Endothelial cell of umbilical vein (primary cell): ENCODE data around the gene GPR160. TPM values are rescaled to one million over a fixed set of nuclear protein-coding genes. Genes with fewer than 3 reads are reported as not detected.

Source experiments
- BruUV-seq: library from RNA; stranded (reverse); fragments of 400-500 nt; replicated peaks from 2 replicates; lab custom pipeline; 2021; lab: Mats Ljungman, UMichigan
- CTCF ChIA-PET: fragments of 300-600, 350-600 bp; sonication (Branson Sonifier 250); formaldehyde crosslinking; loops from one replicate; lab custom pipeline; 2021; ENCODE audit warnings: antibody characterized with exemption, inconsistent platforms; lab: Charles Lee
- POLR2A ChIA-PET: fragments of 300-600, 350-600 bp; sonication (Branson Sonifier 250); formaldehyde crosslinking; loops from one replicate; lab custom pipeline; 2021; ENCODE audit warnings: antibody characterized with exemption, inconsistent platforms; lab: Charles Lee
- DNase-seq: peaks from one replicate; pipeline ENCODE4 v3.0.0-alpha.2; 2011; ENCODE audit warnings: low read depth, low spot score
- FAIRE-seq: peaks from 2 replicates; lab custom pipeline; 2011; peaks lifted over from hg19 to GRCh38; lab: Jason Lieb, UNC
- H2AFZ ChIP-seq: 2 replicates; pipeline ENCODE4 v1.6.0; 2012; ENCODE audit warnings: low read depth, low read length, control low read depth, inconsistent platforms
- H3K27ac ChIP-seq: 2 replicates; pipeline ENCODE4 v1.5.1; 2011; ENCODE audit warnings: low read depth, mild to moderate bottlenecking, control low read depth, low read length, moderate library complexity; ENCODE audit not compliant: insufficient read depth
- H3K27me3 ChIP-seq, 2 experiments: 2 replicates each; pipeline versions ENCODE4 v1.6.0 to v1.6.1; 2011; ENCODE audit warnings: low read length in 2 of 2, mixed read lengths in 1 of 2; ENCODE audit not compliant: control insufficient read depth in 2 of 2, insufficient read depth in 2 of 2
- H3K36me3 ChIP-seq, 2 experiments: 2 replicates in 1 of 2; 3 replicates in 1 of 2; pipeline ENCODE4 v1.5.1; 2011; ENCODE audit warnings: low read length in 2 of 2, mild to moderate bottlenecking in 1 of 2, moderate library complexity in 1 of 2; ENCODE audit not compliant: control insufficient read depth in 2 of 2, insufficient read depth in 2 of 2; ENCODE audit errors: extremely low read depth in 1 of 2
- H3K4me1 ChIP-seq: 3 replicates; pipeline ENCODE4 v1.5.1; 2011; ENCODE audit warnings: mild to moderate bottlenecking, low read length; ENCODE audit not compliant: control insufficient read depth, insufficient read depth; ENCODE audit errors: extremely low read depth
- H3K4me2 ChIP-seq: 2 replicates; pipeline ENCODE4 v1.6.1; 2011; ENCODE audit warnings: low read length, control low read depth, mixed read lengths; ENCODE audit not compliant: insufficient read depth
- H3K4me3 ChIP-seq, 3 experiments: fragments of 200-600 bp in 1 of 3; sonication (generic), shearing (Covaris generic) in 1 of 3; replicated peaks in 1 of 3; 2 replicates each; pipeline ENCODE4 v1.5.1; 2011 to 2016; ENCODE audit warnings: control low read depth in 3 of 3, low read length in 3 of 3, mild to moderate bottlenecking in 2 of 3, inconsistent platforms in 1 of 3, low read depth in 1 of 3, moderate library complexity in 1 of 3; ENCODE audit not compliant: insufficient read depth in 1 of 3
- H3K79me2 ChIP-seq: 2 replicates; pipeline ENCODE4 v1.6.0; 2012; ENCODE audit warnings: low read length, inconsistent platforms; ENCODE audit not compliant: control insufficient read depth, insufficient read depth
- H3K9ac ChIP-seq: replicated peaks from 2 replicates; pipeline ENCODE3; 2011; ENCODE audit warnings: low read length, control low read depth; ENCODE audit not compliant: insufficient read depth; ENCODE audit errors: extremely low read depth
- H3K9me1 ChIP-seq: replicated peaks from 3 replicates; pipeline ENCODE4 v1.6.0; 2011; ENCODE audit warnings: mild to moderate bottlenecking, low read length; ENCODE audit not compliant: control insufficient read depth, insufficient read depth; ENCODE audit errors: extremely low read depth
- H3K9me3 ChIP-seq: replicated peaks from 2 replicates; pipeline ENCODE4 v1.5.1; 2012; ENCODE audit warnings: low read length, inconsistent platforms; ENCODE audit not compliant: control insufficient read depth, insufficient read depth
- H4K20me1 ChIP-seq: replicated peaks from 2 replicates; pipeline ENCODE3; 2011; ENCODE audit warnings: mild to moderate bottlenecking, low read length; ENCODE audit not compliant: control insufficient read depth, insufficient read depth; ENCODE audit errors: extremely low read depth
- CTCF ChIP-seq, 2 donors: IDR thresholded peaks; 1 replicate in 1 of 2; 2 replicates in 1 of 2; pipeline ENCODE4 v1.5.1; 2011; ENCODE audit warnings: low read length in 2 of 2, mild to moderate bottlenecking in 2 of 2, moderate library complexity in 2 of 2, control low read depth in 1 of 2, inconsistent platforms in 1 of 2, low read depth in 1 of 2; ENCODE audit not compliant: insufficient read depth in 1 of 2; ENCODE audit errors: extremely low read depth in 1 of 2
- EZH2 ChIP-seq: IDR thresholded peaks from 2 replicates; pipeline ENCODE4 v1.6.1; 2012; ENCODE audit warnings: borderline replicate concordance, low read depth, mild to moderate bottlenecking, moderate library complexity, low read length, inconsistent platforms; ENCODE audit not compliant: severe bottlenecking
- FOS ChIP-seq: IDR thresholded peaks from 2 replicates; pipeline ENCODE4 v1.6.1; 2011; ENCODE audit warnings: mild to moderate bottlenecking, low read length, moderate library complexity, borderline replicate concordance; ENCODE audit not compliant: insufficient read depth
- GATA2 ChIP-seq: IDR thresholded peaks from 2 replicates; pipeline ENCODE4 v1.7.0; 2011; ENCODE audit warnings: low read depth, mild to moderate bottlenecking, moderate library complexity, mixed read lengths, low read length; ENCODE audit not compliant: insufficient read length, insufficient read depth
- JUN ChIP-seq: IDR thresholded peaks from 2 replicates; pipeline ENCODE4 v1.6.1; 2011; ENCODE audit warnings: borderline replicate concordance, low read depth; ENCODE audit not compliant: insufficient read length, insufficient read depth
- MAX ChIP-seq: IDR thresholded peaks from 2 replicates; pipeline ENCODE4 v1.6.1; 2011; ENCODE audit not compliant: insufficient read depth, insufficient read length
- MYC ChIP-seq: IDR thresholded peaks from one replicate; pipeline ENCODE4 v1.6.1; 2011; ENCODE audit warnings: mild to moderate bottlenecking, low read depth, low read length
- POLR2A ChIP-seq: IDR thresholded peaks from 2 replicates; pipeline ENCODE4 v1.6.1; 2012; ENCODE audit warnings: low read depth, mild to moderate bottlenecking, control low read depth, low read length
- POLR2AphosphoS5 ChIP-seq: IDR thresholded peaks from 2 replicates; pipeline ENCODE4 v1.6.1; 2012; ENCODE audit warnings: low read depth, mild to moderate bottlenecking, control low read depth, low read length, moderate library complexity; ENCODE audit not compliant: insufficient read depth
- dilution Hi-C: fragments of 300-500 bp; cut with MboI; formaldehyde crosslinking; loops from one replicate; pipeline ENCODE4 v1.15.0; 2019; ENCODE audit warnings: low sequenced_read_pairs; ENCODE audit not compliant: extremely low pct_ligation_motif_present
- intact Hi-C: fragments of 100-400 bp; cut with micrococcal nuclease; formaldehyde crosslinking; loops from one replicate; pipeline ENCODE4 v1.10.0; 2022
- polyA plus RNA-seq, 4 experiments: library from polyadenylated mRNA; depleted of rRNA in 3 of 4; stranded (reverse) in 3 of 4; unstranded in 1 of 4; fragments of >200 nt; gene quantifications; 2 replicates each; pipeline versions ENCODE4 v1.2.1 to v1.2.3, GENCODE V29; 2011 to 2012; ENCODE audit warnings: missing spikeins in 1 of 4
- total RNA-seq: library from RNA; stranded (reverse); gene quantifications from 2 replicates; pipeline ENCODE4 v1.2.3, GENCODE V29; 2021

Gene GPR160
- total and polyA plus RNA-seq, 2 donors (not counting 3 experiments of a cell fraction or from before 2014, with no cell fraction given): 0.39 to 1.3 TPM

- peaks cover 4 to 13% of the 10 kb centered on the region in 2 experiments for H3K36me3 ChIP-seq
Observed at GRCh38 chr3:169993761-169994160, 44.0 kb upstream of the GPR160 start.

DNA sequence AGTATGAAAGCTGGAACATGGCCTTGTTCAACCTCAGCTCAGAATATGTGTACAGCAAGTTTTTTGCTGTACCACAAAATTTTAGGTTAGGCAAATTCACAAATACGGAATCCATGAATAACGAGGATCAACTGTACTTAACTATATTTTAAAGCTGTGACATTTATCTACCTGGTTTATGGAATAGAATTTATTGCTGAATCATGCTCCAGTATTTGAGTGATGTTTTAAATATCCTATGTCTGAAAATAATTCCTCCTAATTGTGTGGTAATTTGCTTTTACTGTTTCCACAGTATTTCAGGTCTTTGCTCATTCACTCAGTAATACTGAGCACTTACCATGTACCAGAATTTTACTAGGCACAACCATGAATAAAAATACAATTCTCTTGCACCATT lies 41.7 kb upstream of the GPR160 start:
- DNase-seq (no peak), FAIRE-seq (no peak)
- intact Hi-C loops (no loop called here), dilution Hi-C loops (no loop called here)
- H3K4me3 ChIP-seq: no peak overlapping the region
- H3K4me2 ChIP-seq: no peak overlapping the region
- H3K36me3 ChIP-seq: peaks cover 4 to 13% of the 10 kb centered on the region in 2 experiments
- H2AFZ ChIP-seq: no peak overlapping the region
- H3K9me1 ChIP-seq: no peaks in the 10 kb centered on the region
- ChIA-PET CTCF (interaction anchor here (1.0 kb wide), 1 partner anchor 11 kb away, joined by 3 read pairs; no protein-coding TSS in a partner anchor), POLR2A (interaction anchor here (0.6 kb wide), 1 partner anchor 28 kb away, joined by 3 read pairs; no protein-coding TSS in a partner anchor)
- no peak for TF ChIP-seq POLR2A
- no peak for TF ChIP-seq EZH2
- TF ChIP-seq FOS: no peak
- TF ChIP-seq MAX: no peak
- no peak for TF ChIP-seq JUN
- no peak for TF ChIP-seq MYC
- TF ChIP-seq POLR2AphosphoS5: no peak
- TF ChIP-seq GATA2: no peak
- no peak for TF ChIP-seq CTCF (IDR thresholded peaks at IDR 0.05; ENCODE audit: extremely low read depth in 1 of 2, insufficient read depth in 1 of 2, low read depth in 1 of 2, low read length in 2 of 2)
- H3K79me2 ChIP-seq: no peaks in the 10 kb centered on the region
- no peaks in the 10 kb centered on the region for H3K9me3 ChIP-seq
- no TSS peak for BruUV-seq
- no peaks in the 10 kb centered on the region for H3K4me1 ChIP-seq
- H3K27me3 ChIP-seq: no peaks in the 10 kb centered on the region
- no peaks in the 10 kb centered on the region for H4K20me1 ChIP-seq
- H3K27ac ChIP-seq: no peak overlapping the region
- H3K9ac ChIP-seq: no peak overlapping the region

More at GRCh38 chr3:169993761-169994160, 44.0 kb upstream of the GPR160 start:
- no TSS peak for BruUV-seq
- Histone ChIP-seq H3K27ac (no peak overlapping the region), H3K27me3 (no peaks in the 10 kb centered on the region), H3K4me1 (no peaks in the 10 kb centered on the region), H4K20me1 (no peaks in the 10 kb centered on the region), H3K9ac (no peak overlapping the region), H3K9me3 (no peaks in the 10 kb centered on the region), H3K4me2 (no peak overlapping the region), H3K79me2 (no peaks in the 10 kb centered on the region), H3K9me1 (no peaks in the 10 kb centered on the region), H3K4me3 (no peak overlapping the region), H2AFZ (no peak overlapping the region)
- no peak for DNase-seq
- TF ChIP-seq GATA2 (no peak), POLR2AphosphoS5 (no peak)
- dilution Hi-C loops (no loop called here), intact Hi-C loops (no loop called here)
- ChIA-PET POLR2A (no interaction called here), CTCF (interaction anchor here (1.2 kb wide), 1 partner anchor 27 kb away, joined by 4 read pairs; no protein-coding TSS in a partner anchor)
- FAIRE-seq: no peak
